Measurements from ENCODE around the gene RB1. TPM values are rescaled to one million over a fixed set of nuclear protein-coding genes. Genes with fewer than 3 reads are reported as not detected.

RB1 gene
- total RNA-seq, 1 donor from 2014 or later = 48.0 TPM

DNA sequence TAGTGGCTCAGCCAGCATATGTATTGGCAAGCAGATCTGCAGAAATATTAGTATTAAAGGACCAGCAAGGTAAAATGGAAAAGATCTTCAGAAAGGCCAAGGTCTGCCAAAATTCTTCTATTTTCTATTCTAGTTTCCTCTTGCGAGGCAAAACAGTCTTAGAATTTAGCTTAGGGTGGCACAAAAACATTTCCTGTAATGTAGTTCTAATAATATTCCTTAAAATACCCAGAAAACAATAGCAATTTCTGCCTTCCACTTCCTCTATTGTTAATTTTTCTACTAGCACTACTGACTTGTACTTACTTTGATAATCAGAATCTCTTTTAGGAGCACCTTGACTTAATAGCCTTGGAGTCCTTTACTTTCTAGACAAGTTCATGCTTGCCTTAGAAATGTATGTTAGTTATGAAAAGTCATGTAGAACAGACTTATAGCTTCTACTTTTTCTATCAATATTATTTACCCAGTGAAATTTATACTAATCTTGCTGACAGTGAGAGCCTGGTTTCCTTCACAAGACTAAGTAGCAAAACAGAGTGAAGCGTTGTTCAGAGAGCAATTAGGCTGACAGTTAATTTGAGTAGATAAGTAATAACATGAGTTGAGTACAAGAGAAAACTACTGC is 133.2 kb downstream of the RB1 start:
- DNase-seq (ENCODE audit: low read depth, low spot score) = no peak
- Mint-ChIP-seq H3K4me3 (no peak overlapping the region), H3K4me1 (peaks cover 7% of the 10 kb centered on the region), H3K36me3 (ENCODE audit: low read depth) (peaks cover 8% of the 10 kb centered on the region), H3K9me3 (no peaks in the 10 kb centered on the region), H3K27me3 (ENCODE audit: low read depth) (no peaks in the 10 kb centered on the region), H3K27ac (ENCODE audit: unreplicated experiment) (no peak overlapping the region)
- TF ChIP-seq, protein P1, sequence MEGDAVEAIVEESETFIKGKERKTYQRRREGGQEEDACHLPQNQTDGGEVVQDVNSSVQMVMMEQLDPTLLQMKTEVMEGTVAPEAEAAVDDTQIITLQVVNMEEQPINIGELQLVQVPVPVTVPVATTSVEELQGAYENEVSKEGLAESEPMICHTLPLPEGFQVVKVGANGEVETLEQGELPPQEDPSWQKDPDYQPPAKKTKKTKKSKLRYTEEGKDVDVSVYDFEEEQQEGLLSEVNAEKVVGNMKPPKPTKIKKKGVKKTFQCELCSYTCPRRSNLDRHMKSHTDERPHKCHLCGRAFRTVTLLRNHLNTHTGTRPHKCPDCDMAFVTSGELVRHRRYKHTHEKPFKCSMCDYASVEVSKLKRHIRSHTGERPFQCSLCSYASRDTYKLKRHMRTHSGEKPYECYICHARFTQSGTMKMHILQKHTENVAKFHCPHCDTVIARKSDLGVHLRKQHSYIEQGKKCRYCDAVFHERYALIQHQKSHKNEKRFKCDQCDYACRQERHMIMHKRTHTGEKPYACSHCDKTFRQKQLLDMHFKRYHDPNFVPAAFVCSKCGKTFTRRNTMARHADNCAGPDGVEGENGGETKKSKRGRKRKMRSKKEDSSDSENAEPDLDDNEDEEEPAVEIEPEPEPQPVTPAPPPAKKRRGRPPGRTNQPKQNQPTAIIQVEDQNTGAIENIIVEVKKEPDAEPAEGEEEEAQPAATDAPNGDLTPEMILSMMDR (conservative IDR thresholded peaks at IDR 0.05) = no peak

DNA sequence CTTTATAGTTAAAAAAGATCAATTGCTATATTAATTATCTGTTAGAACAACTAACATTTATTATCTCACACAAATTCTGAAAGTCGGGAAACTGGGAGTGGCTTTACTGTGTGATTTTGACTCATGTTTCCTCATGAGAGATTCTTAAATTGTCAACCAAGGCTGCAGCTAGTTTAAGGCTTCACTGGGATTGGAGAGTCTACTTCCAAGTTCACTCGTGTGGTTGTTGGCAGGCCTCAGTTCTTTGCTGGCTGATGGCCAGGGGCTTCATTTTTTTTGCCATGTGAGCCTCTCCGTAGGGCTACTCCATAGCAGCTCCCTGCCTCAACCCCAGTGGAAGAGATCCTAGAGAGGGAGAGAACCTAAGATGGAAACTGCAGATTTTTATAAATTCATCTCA is 133.8 kb downstream of the RB1 start:
- Mint-ChIP-seq H3K36me3 (ENCODE audit: low read depth) (peaks cover 8% of the 10 kb centered on the region), H3K4me1 (peaks cover 1% of the 10 kb centered on the region), H3K27me3 (ENCODE audit: low read depth) (no peaks in the 10 kb centered on the region), H3K4me3 (no peak overlapping the region), H3K9me3 (no peaks in the 10 kb centered on the region), H3K27ac (ENCODE audit: unreplicated experiment) (no peak overlapping the region)
- TF ChIP-seq, protein P1 (conservative IDR thresholded peaks at IDR 0.05) = no peak
- no peak for DNase-seq (ENCODE audit: low read depth, low spot score)

DNA sequence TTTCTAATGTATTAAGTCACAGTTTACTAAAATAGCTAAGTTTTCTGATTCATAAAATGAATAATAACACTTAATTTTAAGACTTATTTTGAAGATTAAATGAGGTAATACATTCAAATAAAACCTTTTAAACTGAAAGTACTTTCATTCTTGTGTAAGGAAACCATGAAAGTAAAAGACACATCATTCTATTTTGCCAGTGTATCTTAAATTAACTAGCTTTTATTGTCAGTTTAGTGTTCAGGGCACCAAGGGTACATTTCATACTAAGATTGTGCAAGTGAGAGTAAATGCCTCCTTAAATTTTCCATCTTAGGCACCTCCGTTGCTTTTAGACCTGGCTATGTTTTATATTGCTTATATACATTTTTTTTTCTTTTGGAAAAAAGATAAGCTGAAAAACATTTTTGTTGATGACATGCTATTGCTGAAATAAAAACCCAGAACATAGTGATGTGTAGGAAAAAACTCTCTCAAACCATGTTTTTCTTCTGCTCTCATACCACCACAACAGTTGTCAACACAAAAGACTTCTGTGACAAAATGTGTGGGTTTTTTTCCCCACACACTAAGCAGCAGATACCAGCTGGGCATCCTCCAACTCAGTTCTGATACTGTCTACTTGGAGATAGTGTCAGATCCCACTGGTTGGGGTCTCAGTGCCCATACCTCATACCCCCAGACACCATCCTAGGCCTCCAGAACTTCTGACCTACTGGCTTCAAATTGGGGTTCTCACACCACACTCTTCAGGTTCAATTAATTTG is 140.1 kb downstream of the RB1 start:
- Mint-ChIP-seq H3K27ac (ENCODE audit: unreplicated experiment) (no peak overlapping the region), H3K36me3 (ENCODE audit: low read depth) (no peaks in the 10 kb centered on the region), H3K4me1 (no peaks in the 10 kb centered on the region), H3K27me3 (ENCODE audit: low read depth) (no peaks in the 10 kb centered on the region), H3K4me3 (no peak overlapping the region), H3K9me3 (no peaks in the 10 kb centered on the region)
- TF ChIP-seq, protein P1 (conservative IDR thresholded peaks at IDR 0.05) = no peak
- DNase-seq (ENCODE audit: low read depth, low spot score) = no peak

DNA sequence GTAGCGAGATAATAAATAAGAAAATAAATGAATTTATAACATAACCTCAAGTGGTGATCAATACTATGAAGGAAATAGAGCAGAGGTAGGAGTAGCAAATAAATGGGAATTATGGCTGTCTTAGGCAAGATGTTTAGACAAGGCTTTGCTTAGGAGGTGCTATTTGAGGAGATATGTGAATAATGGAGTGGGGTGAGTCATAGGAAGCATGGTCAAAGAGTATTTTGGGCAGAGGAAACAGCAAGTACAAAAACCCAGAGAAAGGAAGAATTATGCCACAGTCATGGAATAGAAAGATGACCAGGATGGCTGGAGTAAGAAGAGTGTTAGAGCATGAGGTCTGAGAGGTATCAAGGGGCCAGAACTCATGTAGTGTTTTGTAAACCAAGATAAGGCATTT is 142.9 kb downstream of the RB1 start:
- no peaks in the 10 kb centered on the region for H3K4me1 Mint-ChIP-seq
- no peaks in the 10 kb centered on the region for H3K27me3 Mint-ChIP-seq (ENCODE audit: low read depth)
- H3K36me3 Mint-ChIP-seq (ENCODE audit: low read depth) = peaks cover 13% of the 10 kb centered on the region
- no peak for DNase-seq (ENCODE audit: low read depth, low spot score)
- no peak overlapping the region for H3K4me3 Mint-ChIP-seq
- H3K9me3 Mint-ChIP-seq = peaks cover 6% of the 10 kb centered on the region
- H3K27ac Mint-ChIP-seq (ENCODE audit: unreplicated experiment) = no peak overlapping the region
- TF ChIP-seq, protein P1 (conservative IDR thresholded peaks at IDR 0.05) = no peak

DNA sequence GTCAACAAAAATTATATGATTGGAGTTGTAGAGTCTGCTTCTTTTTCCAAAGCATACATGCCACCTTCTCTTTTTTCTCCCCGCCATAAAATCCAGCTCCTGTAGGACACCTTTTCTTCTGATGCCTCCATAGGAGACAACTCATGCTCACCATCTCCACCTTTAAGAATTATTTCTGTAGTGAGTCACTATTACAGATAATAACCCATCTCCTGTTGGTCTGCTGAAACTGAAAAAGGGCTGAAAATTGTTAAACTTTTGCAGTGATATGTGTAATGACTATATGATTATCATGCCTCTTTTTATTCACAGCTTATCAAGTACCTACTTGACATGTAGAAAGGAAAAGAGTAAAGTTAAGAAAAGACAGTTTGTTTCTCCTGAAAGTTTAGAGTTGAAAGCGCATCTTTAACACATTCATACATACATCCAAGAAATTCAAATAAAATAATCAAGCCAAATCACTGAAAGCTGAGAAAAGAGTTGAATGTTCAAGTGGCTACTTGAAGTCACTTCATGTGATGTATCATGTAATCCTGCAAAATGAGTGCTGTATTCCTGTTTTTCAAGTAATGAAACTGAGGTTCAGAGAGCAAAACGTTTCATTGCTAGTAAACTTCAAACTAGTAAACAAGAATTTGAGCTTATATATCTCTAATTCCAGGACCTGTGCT is 144.9 kb downstream of the RB1 start:
- no peak overlapping the region for H3K4me3 Mint-ChIP-seq
- TF ChIP-seq, protein P1 (conservative IDR thresholded peaks at IDR 0.05) = no peak
- H3K9me3 Mint-ChIP-seq = peaks cover 6% of the 10 kb centered on the region
- no peak for DNase-seq (ENCODE audit: low read depth, low spot score)
- H3K4me1 Mint-ChIP-seq = no peaks in the 10 kb centered on the region
- H3K27me3 Mint-ChIP-seq (ENCODE audit: low read depth) = no peaks in the 10 kb centered on the region
- peaks cover 29% of the 10 kb centered on the region for H3K36me3 Mint-ChIP-seq (ENCODE audit: low read depth)
- no peak overlapping the region for H3K27ac Mint-ChIP-seq (ENCODE audit: unreplicated experiment)
